Stimulated activated CD4-positive, alpha-beta T cell treated with anti-CD3 and anti-CD28 coated beads, Interleukin-4, amount 100 ng/mL, for 48 hours (primary cell): ENCODE measurements around the gene YIF1A.
A peak's percentile ranks its signal among the peaks of the same experiment; 100 is the strongest.
"Not testable (repeated sequence)": the region's sequence is repeated elsewhere in the genome, so short reads cannot be mapped to it uniquely, and the experiment has no call there.

Source experiments
- DNase-seq, 2 donors: peaks; one replicate each; pipeline ENCODE4 v3.0.0-alpha.2; 2020; ENCODE audit warnings: low read depth in 2 of 2

Gene YIF1A

GRCh38 chr11:66286699-66287098 lies 2.2 kb downstream of the YIF1A start:
- no peak for DNase-seq

GRCh38 chr11:66285250-66285947 lies 3.5 kb downstream of the YIF1A start:
- DNase-seq = no peak

- DNase-seq = no peak
Measured at GRCh38 chr11:66284526-66285078, 4.3 kb downstream of the YIF1A start.

GRCh38 chr11:66283461-66284105 lies 5.4 kb downstream of the YIF1A start:
- no peak for DNase-seq

DNA sequence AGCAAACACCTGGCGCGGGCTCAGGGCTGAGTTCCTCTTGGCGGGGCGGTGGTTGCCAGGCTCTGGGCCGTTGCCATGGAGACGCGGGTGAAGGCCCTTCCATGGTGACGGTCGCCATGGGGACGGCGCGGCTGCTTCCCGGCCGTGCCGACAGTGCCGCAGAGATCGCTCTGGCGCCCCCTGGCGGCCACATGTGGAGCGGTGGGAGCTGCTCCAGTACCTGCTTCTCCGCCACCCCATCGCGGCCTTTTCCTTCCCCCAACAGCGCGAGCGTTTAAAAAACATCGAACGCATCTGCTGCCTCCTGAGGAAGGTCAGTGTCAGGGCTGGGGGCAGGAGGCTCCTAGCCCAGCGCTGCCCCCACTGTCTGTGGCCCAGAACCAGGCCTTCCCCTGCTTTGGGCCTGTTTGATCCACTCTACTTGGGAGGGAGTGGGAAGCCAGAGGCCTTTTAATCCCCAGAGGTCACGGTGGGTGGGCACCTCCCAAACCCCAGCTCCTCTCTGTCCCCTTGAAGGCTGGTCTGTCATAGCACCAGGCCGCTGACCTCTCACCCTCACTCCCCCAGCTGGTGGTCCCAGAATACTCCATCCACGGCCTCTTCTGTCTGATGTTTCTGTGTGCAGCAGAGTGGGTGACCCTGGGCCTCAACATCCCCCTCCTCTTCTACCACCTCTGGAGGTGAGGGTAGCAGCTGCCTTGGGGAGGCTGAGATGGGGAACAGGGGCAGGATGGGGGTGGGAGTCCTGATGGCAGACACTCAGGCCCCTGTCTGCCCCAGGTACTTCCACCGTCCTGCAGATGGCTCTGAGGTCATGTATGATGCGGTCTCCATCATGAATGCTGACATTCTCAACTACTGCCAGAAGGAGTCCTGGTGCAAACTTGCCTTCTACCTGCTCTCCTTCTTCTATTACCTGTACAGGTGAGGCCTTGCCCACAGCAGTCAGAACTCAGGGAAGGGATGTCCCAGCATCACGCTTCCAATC lies 6.2 kb downstream of the YIF1A start:
- peak; percentile 99 to 100 for DNase-seq

GRCh38 chr11:66281776-66282467 lies 7.0 kb downstream of the YIF1A start:
- no peak for DNase-seq

DNA sequence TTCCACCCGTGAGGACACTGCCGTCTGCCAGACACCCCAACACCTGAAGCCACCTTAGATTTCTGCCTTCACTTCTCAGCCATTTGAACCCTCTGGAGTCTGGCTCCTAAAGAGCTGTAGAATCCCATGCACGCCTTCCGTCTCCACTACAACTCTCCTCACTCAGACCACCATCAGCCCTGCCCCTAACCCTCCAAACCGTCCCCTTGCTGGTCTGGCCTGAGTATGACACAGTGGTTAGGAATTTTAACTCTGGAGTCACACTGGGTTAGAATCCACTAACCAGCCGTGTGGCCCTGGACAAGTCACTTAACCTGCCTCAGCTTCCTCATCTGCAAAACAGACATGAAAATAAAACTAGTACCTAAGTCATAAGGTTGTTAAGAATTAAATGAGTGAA lies 7.9 kb downstream of the YIF1A start:
- no peak for DNase-seq

DNA sequence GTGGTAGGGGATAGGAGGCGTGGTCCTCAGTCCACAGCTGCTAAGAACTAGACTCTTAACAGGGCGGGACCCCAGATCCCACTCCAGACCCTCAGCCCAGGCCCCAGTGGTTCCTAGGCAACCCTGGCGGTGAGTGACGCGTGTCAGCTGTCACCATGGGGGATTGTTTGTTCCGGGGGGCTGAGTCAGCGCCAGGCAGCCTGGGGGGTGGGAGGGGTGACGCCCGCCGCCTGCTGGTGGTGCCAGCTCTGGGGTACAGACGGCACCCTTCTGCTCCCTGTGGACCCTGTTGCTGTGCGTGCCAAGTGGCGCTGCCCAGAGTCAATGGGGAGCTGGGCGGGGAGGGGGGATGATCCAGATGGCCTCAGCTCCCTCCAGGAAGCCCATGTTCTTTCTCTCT lies 8.5 kb downstream of the YIF1A start:
- DNase-seq = no peak

GRCh38 chr11:66279092-66279734 lies 9.7 kb downstream of the YIF1A start:
- no peak for DNase-seq

DNA sequence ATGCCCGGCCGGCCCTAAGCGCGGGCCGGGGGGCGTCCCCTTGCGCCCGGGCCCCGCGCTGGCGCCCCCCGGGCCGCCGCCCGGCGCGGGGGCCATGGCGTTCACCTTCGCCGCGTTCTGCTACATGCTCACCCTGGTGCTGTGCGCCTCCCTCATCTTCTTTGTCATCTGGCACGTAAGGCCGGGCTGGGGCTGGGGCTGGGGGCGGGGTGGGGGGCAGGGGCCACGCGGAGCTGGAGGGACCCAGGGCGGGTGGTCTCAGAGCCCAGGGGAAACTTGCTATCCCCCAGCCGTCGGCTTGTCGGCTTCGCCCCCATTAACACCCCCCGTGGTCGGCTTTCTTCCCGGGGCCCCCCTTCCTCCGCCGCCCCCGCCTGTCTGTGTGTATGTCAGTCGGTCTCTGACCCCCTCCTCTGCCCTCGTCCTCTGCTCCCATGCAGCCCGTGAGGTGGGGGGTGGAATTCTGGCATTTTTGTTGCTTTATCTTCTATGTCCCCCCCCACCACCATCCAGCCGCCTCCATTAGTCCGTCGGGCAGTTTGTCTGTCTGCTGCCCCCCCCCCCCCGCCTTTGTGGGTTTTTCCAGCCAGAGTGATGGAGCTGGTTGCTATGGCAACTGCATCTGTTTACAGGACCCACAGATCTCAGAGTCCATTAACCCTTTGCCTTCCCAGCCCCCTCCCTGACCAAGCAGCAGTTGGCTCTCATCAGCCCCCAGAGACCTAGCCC lies 10.4 kb downstream of the YIF1A start:
- DNase-seq = no peak

DNA sequence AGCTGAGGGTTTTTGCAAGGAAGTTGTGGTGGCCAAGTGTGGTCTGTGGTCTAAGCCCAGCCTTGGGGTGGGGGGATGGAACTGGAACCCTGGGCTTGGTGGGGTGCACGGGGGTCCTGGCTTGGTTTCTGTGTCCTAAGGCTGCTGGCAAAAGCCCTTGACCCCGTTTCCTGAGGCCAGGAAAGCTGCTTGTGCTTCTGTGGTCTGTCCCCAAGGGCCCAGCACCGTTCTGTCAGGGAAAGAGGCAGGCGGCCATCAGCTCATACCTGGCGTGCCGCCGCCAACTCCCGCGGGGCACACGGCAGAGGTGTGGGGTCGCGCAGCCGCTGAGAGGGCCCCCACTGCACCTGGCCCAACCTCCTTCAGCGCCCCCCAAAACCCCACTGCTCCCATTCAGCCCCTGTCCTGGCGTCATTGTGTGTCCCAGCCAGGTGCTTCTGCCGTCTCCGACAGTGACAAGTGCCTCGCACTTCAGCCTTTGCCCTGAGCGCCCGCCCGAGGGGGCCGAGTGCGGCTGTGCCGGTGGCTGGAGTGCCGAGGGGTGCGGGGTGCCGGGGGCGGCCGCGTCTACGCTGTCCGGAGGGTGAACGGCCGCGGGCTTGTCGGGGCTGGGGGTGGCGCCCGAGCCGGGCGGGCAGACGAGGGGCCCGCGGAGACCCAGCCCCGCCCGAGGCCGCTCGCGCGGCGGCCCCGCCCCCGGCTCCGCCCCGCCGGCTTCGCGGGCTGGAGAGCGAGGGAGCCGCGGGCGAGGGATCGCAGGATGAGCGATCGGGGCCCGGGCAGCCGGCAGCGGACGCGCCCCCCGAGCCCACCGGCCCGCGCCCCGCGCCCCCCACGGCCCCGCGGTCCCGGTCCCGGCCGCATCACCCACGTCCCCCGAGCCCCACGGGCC lies 11.2 kb downstream of the YIF1A start, which contains the start of gene CNIH2:
Gene CNIH2 (plus strand): TSS at position 705 of the 892 bp plus-strand sequence. CDS start 282 bp downstream, outside the sequence.
- no peak for DNase-seq

DNA sequence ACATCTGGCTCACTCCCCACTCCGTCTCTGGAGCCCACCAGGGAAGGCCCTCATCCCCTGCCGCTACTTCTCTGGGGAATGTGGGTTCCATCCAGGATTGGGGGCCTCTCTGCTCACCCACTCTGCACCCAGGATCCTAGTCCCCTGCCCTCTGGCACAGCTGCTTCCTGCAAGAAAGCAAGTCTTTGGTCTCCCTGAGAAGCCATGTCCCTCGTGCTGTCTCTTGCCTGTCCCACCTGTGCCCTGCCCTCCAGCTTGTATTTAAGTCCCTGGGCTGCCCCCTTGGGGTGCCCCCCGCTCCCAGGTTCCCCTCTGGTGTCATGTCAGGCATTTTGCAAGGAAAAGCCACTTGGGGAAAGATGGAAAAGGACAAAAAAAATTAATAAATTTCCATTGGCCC lies 11.9 kb downstream of the YIF1A start:
- DNase-seq = not testable (repeated sequence)

DNA sequence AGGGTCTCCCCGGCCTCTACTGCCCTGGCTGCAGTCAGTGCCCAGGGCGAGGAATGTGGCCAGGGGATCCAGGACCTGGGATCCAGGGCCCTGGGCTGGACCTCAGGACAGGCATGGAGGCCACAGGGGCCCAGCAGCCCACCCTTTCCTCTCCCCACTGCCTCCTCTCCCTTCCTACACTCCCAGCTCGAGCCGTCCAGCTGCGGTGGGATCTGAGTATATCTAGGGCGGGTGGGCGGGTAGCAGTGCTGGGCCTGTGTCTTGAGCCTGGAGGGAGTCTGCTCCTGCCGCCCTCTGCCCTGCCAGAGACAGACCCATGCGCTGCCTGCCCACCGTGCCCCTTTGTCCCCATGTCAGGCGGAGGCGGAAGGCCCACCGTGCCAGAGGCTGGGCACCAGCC lies 12.3 kb downstream of the YIF1A start:
- DNase-seq = not testable (repeated sequence)

- DNase-seq = no peak
Measured at GRCh38 chr11:66275984-66276612, 12.8 kb downstream of the YIF1A start.

- DNase-seq = no peak
Measured at GRCh38 chr11:66275396-66275795, 13.5 kb downstream of the YIF1A start.

GRCh38 chr11:66274219-66274618 lies 14.7 kb downstream of the YIF1A start:
- no peak for DNase-seq

DNA sequence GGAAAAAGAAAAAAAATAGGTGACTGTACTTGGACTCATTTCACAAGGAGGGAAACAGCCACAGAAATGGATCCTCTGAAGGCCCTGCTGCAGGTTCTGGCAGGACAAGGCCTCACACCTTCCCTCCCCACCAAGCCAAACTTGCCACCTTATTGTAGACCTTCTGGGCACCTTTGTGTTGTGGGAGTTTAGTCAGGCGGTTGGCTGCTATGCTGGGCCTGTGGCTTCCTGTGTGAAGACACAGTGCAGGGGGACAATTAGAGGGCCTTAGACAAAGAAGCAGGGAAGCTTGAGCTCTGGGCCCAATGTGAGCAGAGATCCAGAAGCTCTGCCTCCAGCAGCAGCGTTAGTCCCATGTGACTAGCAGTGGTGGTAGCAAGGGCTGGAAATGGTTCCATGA lies 16.3 kb downstream of the YIF1A start:
- DNase-seq = no peak

DNA sequence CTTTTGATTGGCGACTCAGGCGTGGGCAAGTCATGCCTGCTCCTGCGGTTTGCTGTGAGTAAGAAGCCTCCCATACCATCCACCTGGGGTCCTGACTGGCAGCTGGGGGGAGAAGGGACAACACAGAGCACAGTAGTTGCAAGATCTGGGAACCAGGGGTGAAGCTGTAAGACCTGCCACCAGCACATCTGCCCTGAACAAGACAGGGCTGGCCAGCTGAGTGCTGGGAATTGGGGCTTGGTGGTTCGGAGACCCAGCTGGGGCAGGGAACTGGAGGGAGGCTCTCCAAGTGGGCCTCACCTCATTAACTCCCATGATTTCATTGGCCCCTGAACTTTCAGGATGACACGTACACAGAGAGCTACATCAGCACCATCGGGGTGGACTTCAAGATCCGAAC lies 17.1 kb downstream of the YIF1A start:
- no peak for DNase-seq
